ENCODE results near the gene CAMK2D. TPM values are rescaled to one million over a fixed set of nuclear protein-coding genes. Genes with fewer than 3 reads are reported as not detected.
"Not testable (repeated sequence)": the region's sequence is repeated elsewhere in the genome, so short reads cannot be mapped to it uniquely, and the experiment has no call there.

CAMK2D gene
- 217 TPM for total RNA-seq
- long read RNA-seq, full-length matches to known transcripts = 38 of 334 reads
- long read RNA-seq, partial matches to known transcripts = 72 of 334 reads
- long read RNA-seq, other reads (novel, unspliced or antisense) = 224 of 334 reads

- intact Hi-C loops (cut with DNase I) = loop anchor here (1.0 to 10.0 kb wide), 8 partner anchors 77 to 613 kb away; no protein-coding TSS in a partner anchor
- DNase-seq (ENCODE audit: low spot score) = peak; percentile 92
Measured at GRCh38 chr4:113761620-113762185, at the start of gene CAMK2D. Gene CAMK2D, minus strand, starts transcription at chr4:113761738. Its CDS starts 670 bp downstream, at chr4:113761068.

GRCh38 chr4:113810906-113811305, 49.4 kb upstream of the CAMK2D start:
- no peak for DNase-seq (ENCODE audit: low spot score)
- intact Hi-C loops (cut with DNase I) = no loop called here

- DNase-seq (ENCODE audit: low spot score) = no peak
- intact Hi-C loops (cut with DNase I) = no loop called here
Measured at GRCh38 chr4:113809311-113809710, 47.8 kb upstream of the CAMK2D start.

- no peak for DNase-seq (ENCODE audit: low spot score)
- intact Hi-C loops (cut with DNase I) = no loop called here
Measured at GRCh38 chr4:113806850-113807249, 45.3 kb upstream of the CAMK2D start.

- intact Hi-C loops (cut with DNase I) = no loop called here
- no peak for DNase-seq (ENCODE audit: low spot score)
Measured at GRCh38 chr4:113801882-113802281, 40.3 kb upstream of the CAMK2D start.

- DNase-seq (ENCODE audit: low spot score); intact Hi-C loops (cut with DNase I): not testable (repeated sequence)
Measured at GRCh38 chr4:113796381-113796780, 34.8 kb upstream of the CAMK2D start.

- DNase-seq (ENCODE audit: low spot score) = no peak
- intact Hi-C loops (cut with DNase I) = no loop called here
Measured at GRCh38 chr4:113790478-113790877, 28.9 kb upstream of the CAMK2D start.

GRCh38 chr4:113788888-113789287, 27.4 kb upstream of the CAMK2D start:
- intact Hi-C loops (cut with DNase I) = loop anchor here (10.0 kb wide), 3 partner anchors 106 to 596 kb away; no protein-coding TSS in a partner anchor
- DNase-seq (ENCODE audit: low spot score) = no peak

- DNase-seq (ENCODE audit: low spot score) = no peak
- intact Hi-C loops (cut with DNase I) = loop anchor here (10.0 kb wide), 3 partner anchors 109 to 599 kb away; no protein-coding TSS in a partner anchor
Measured at GRCh38 chr4:113785781-113786180, 24.2 kb upstream of the CAMK2D start.

GRCh38 chr4:113784497-113785250, 23.1 kb upstream of the CAMK2D start:
- no peak for DNase-seq (ENCODE audit: low spot score)
- intact Hi-C loops (cut with DNase I) = loop anchor here (10.0 kb wide), 3 partner anchors 110 to 600 kb away; no protein-coding TSS in a partner anchor

- intact Hi-C loops (cut with DNase I) = loop anchor here (10.0 kb wide), 3 partner anchors 111 to 601 kb away; no protein-coding TSS in a partner anchor
- DNase-seq (ENCODE audit: low spot score) = no peak
Measured at GRCh38 chr4:113783701-113784100, 22.2 kb upstream of the CAMK2D start.

- DNase-seq (ENCODE audit: low spot score) = no peak
- intact Hi-C loops (cut with DNase I) = loop anchor here (10.0 kb wide), 3 partner anchors 112 to 602 kb away; no protein-coding TSS in a partner anchor
Measured at GRCh38 chr4:113783289-113783688, 21.8 kb upstream of the CAMK2D start.

- no peak for DNase-seq (ENCODE audit: low spot score)
- intact Hi-C loops (cut with DNase I) = loop anchor here (10.0 kb wide), 3 partner anchors 113 to 603 kb away; no protein-coding TSS in a partner anchor
Measured at GRCh38 chr4:113781439-113782040, 20.0 kb upstream of the CAMK2D start.

- no peak for DNase-seq (ENCODE audit: low spot score)
- intact Hi-C loops (cut with DNase I) = no loop called here
Measured at GRCh38 chr4:113776679-113777078, 15.1 kb upstream of the CAMK2D start.

- no peak for DNase-seq (ENCODE audit: low spot score)
- intact Hi-C loops (cut with DNase I) = no loop called here
Measured at GRCh38 chr4:113776016-113776415, 14.5 kb upstream of the CAMK2D start.

GRCh38 chr4:113773756-113774155, 12.2 kb upstream of the CAMK2D start:
- intact Hi-C loops (cut with DNase I) = no loop called here

GRCh38 chr4:113773014-113773413, 11.5 kb upstream of the CAMK2D start:
- no peak for DNase-seq (ENCODE audit: low spot score)
- intact Hi-C loops (cut with DNase I) = no loop called here

More at GRCh38 chr4:113773756-113774155, 12.2 kb upstream of the CAMK2D start:
- no peak for DNase-seq (ENCODE audit: low spot score)

GRCh38 chr4:113772319-113772718, 10.8 kb upstream of the CAMK2D start:
- intact Hi-C loops (cut with DNase I) = no loop called here
- no peak for DNase-seq (ENCODE audit: low spot score)

- DNase-seq (ENCODE audit: low spot score) = no peak
- intact Hi-C loops (cut with DNase I) = loop anchor here (10.0 kb wide), 1 partner anchor 605 kb away; no protein-coding TSS in a partner anchor
Measured at GRCh38 chr4:113769744-113770143, 8.2 kb upstream of the CAMK2D start.

GRCh38 chr4:113768952-113769351, 7.4 kb upstream of the CAMK2D start:
- intact Hi-C loops (cut with DNase I) = loop anchor here (10.0 kb wide), 1 partner anchor 606 kb away; no protein-coding TSS in a partner anchor
- DNase-seq (ENCODE audit: low spot score) = no peak

Measured in cardiac septum (tissue), 1 donor.